ENCODE data around the gene MATCAP1. TPM values are rescaled to one million over a fixed set of nuclear protein-coding genes. Genes with fewer than 3 reads are reported as not detected.

Gene MATCAP1
- total and polyA plus RNA-seq, 10 of the 15 experiments (the other 5 are each of a cell fraction or from before 2014, with no cell fraction given) = 2.8 to 25.8 (median 8.6) TPM

DNA sequence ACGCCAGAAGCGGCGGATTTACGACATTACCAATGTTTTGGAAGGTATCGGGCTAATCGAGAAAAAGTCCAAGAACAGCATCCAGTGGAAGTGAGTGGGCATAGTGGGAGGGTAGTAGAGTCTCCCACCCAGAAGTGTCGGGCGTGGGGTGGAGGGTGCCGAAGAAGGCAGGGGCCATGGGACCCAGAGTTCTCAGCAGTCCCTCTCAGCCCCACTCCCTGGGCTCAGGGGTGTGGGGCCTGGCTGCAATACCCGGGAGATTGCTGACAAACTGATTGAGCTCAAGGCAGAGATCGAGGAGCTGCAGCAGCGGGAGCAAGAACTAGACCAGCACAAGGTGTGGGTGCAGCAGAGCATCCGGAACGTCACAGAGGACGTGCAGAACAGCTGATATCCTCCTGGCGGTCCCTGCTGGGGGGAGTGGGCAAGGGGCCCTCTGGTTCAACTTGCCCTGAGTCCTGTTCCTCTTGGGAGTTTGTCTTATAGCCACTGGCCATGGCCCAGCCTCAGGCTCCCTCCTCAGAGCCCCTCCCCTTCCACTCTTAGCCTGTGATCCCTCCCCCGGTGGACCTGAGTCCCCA lies 9.1 kb upstream of the MATCAP1 start:
- Histone ChIP-seq H3K36me3 (ENCODE audit: control insufficient read depth in 2 of 2, insufficient read depth in 2 of 2, low read length in 1 of 2) (peaks cover 14 to 26% of the 10 kb centered on the region in 2 experiments), H3K27ac (ENCODE audit: control insufficient read depth, insufficient read depth) (peak overlapping the region; percentile 79), H3K4me3 (peak overlapping the region; percentile 99), H3K27me3 (replicated peaks in 1 of 2; ENCODE audit: control insufficient read depth in 2 of 2, insufficient read depth in 2 of 2, low read length in 1 of 2) (no peaks in the 10 kb centered on the region), H3K9ac (ENCODE audit: control insufficient read depth, insufficient read depth, low read length) (peak overlapping the region; percentile 97), H3K79me2 (ENCODE audit: control insufficient read depth, insufficient read depth, low read length) (peaks cover 23% of the 10 kb centered on the region), H4K20me1 (ENCODE audit: control insufficient read depth, insufficient read depth) (peaks cover 7% of the 10 kb centered on the region), H3K4me1 (ENCODE audit: control insufficient read depth, insufficient read depth, low read length) (peaks cover 8% of the 10 kb centered on the region), H3K4me2 (ENCODE audit: control insufficient read depth, insufficient read depth) (peak overlapping the region; percentile 95), H2AFZ (ENCODE audit: control insufficient read depth, low read depth, low read length) (no peak overlapping the region), H3K9me3 (replicated peaks; ENCODE audit: control insufficient read depth, insufficient read depth, low read length) (no peaks in the 10 kb centered on the region)
- in situ Hi-C loops (cut with MboI) = no loop called here
- FAIRE-seq (peak; percentile 18), ATAC-seq (peak; percentile 37), DNase-seq (ENCODE audit: low read depth, low spot score) (no peak)
- WGBS (ENCODE audit: insufficient coverage, insufficient replicate concordance, low lambda C conversion rate, missing lambda C conversion rate) = 2% methylated on average over 17 of the region's 17 CpGs
- TF ChIP-seq POLR2AphosphoS5 (IDR thresholded peaks at IDR 0.05; ENCODE audit: low read length) (0 out of 2 replicates have a peak, but pooled peaks have one; percentile 44), POLR2AphosphoS2 (IDR thresholded peaks at IDR 0.05; ENCODE audit: low read depth, low read length) (no peak), ZBED1 (IDR thresholded peaks at IDR 0.05; ENCODE audit: borderline replicate concordance) (no peak), STAT3 (IDR thresholded peaks at IDR 0.05; ENCODE audit: low read depth, low read length) (no peak), CREB1 (IDR thresholded peaks at IDR 0.05; ENCODE audit: low read depth) (peak; percentile 35; the same call in 1 of the 2 replicates)
- POLR2A ChIA-PET = interaction anchor here (0.6 to 4.7 kb wide), 7 partner anchors 9 to 34 kb away, joined by 3 to 22 read pairs (median 3); partner anchors contain the start of gene TMEM208
- SMC1A ChIA-PET (ENCODE audit: uncharacterized antibody, unreplicated experiment) = interaction anchor here (0.8 to 2.1 kb wide), 4 partner anchors 52 to 175 kb away, joined by 3 to 9 read pairs (median 3); partner anchors contain the start of gene PHAF1
- RAD21 ChIA-PET (ENCODE audit: unreplicated experiment) = interaction anchor here (0.8 to 1.7 kb wide), 6 partner anchors 9 to 54 kb away, joined by 3 to 7 read pairs (median 4); partner anchors contain the start of genes FHOD1, NOL3 and TMEM208
- no TSS peak for BruUV-seq (replicated peaks)
- intact Hi-C loops (cut with micrococcal nuclease; ENCODE audit: unreplicated experiment) = loop anchor here (2.0 kb wide), 1 partner anchor 54 kb away; the partner anchor contains the start of gene FHOD1
- CTCF ChIA-PET = interaction anchor here (0.6 to 1.8 kb wide), 9 partner anchors 18 to 239 kb away, joined by 3 to 11 read pairs (median 4); partner anchors contain the start of genes FBXL8, TMEM208 and TRADD
